KMS-11 (cell line): Measurements from ENCODE around the gene ZC2HC1B.

Experiments used
- H2AFZ ChIP-seq: fragments of 200-600 bp; sonication (generic); 2 replicates; pipeline ENCODE4 v1.6.1; 2016; ENCODE audit warnings: antibody characterized with exemption, mixed run types, low read depth
- H3K27ac ChIP-seq: fragments of 200-600 bp; sonication (generic); 2 replicates; pipeline ENCODE4 v1.6.1; 2016; ENCODE audit warnings: mild to moderate bottlenecking, mixed run types
- H3K27me3 ChIP-seq: fragments of 200-600 bp; sonication (generic); 2 replicates; pipeline ENCODE4 v1.6.1; 2017; ENCODE audit warnings: mild to moderate bottlenecking, low read depth, mixed run types, moderate library complexity; ENCODE audit not compliant: insufficient read depth
- H3K36me3 ChIP-seq: fragments of 200-600 bp; sonication (generic); 2 replicates; pipeline ENCODE4 v1.6.1; 2017; ENCODE audit warnings: mild to moderate bottlenecking, mixed run types; ENCODE audit not compliant: insufficient read depth
- H3K4me1 ChIP-seq: fragments of 200-600 bp; sonication (generic); 2 replicates; pipeline ENCODE4 v1.6.1; 2016; ENCODE audit warnings: mild to moderate bottlenecking, low read depth, mixed run types; ENCODE audit not compliant: poor library complexity, severe bottlenecking
- H3K4me2 ChIP-seq: fragments of 200-600 bp; sonication (generic); 2 replicates; pipeline ENCODE4 v1.7.0; 2016; ENCODE audit warnings: mild to moderate bottlenecking, mixed run types
- H3K4me3 ChIP-seq: fragments of 200-600 bp; sonication (generic); IDR thresholded peaks from 2 replicates; pipeline ENCODE4 v1.6.1; 2017; ENCODE audit warnings: low read depth, low read length, mixed read lengths; ENCODE audit not compliant: insufficient read depth
- H3K79me2 ChIP-seq: fragments of 200-600 bp; sonication (generic); 2 replicates; pipeline ENCODE4 v1.6.1; 2016; ENCODE audit warnings: low read depth, mixed run types; ENCODE audit not compliant: insufficient read depth
- H3K9ac ChIP-seq: fragments of 200-600 bp; sonication (generic); 2 replicates; pipeline ENCODE4 v1.6.1; 2016; ENCODE audit warnings: mild to moderate bottlenecking, mixed run types
- H4K20me1 ChIP-seq: fragments of 200-600 bp; sonication (generic); 2 replicates; pipeline ENCODE4 v1.6.1; 2016; ENCODE audit warnings: mild to moderate bottlenecking, mixed run types; ENCODE audit not compliant: insufficient read depth
- CTCF ChIP-seq: fragments of 200-600 bp; sonication (generic); conservative IDR thresholded peaks from 2 replicates; pipeline ENCODE4 v1.6.1; 2017; ENCODE audit warnings: low read depth, mild to moderate bottlenecking, antibody characterized with exemption, low read length, moderate library complexity, mixed read lengths

The ZC2HC1B gene

GRCh38 chr6:143961066-143961465 is 96.8 kb downstream of the ZC2HC1B start:
- H3K4me3 ChIP-seq, result no peak overlapping the region
- no peaks in the 10 kb centered on the region for H3K79me2 ChIP-seq
- H2AFZ ChIP-seq, result no peak overlapping the region
- H3K36me3 ChIP-seq, result no peaks in the 10 kb centered on the region
- no peak for TF ChIP-seq CTCF
- no peaks in the 10 kb centered on the region for H4K20me1 ChIP-seq
- no peaks in the 10 kb centered on the region for H3K27me3 ChIP-seq
- no peak overlapping the region for H3K27ac ChIP-seq
- H3K4me2 ChIP-seq, result no peak overlapping the region
- no peak overlapping the region for H3K9ac ChIP-seq
- no peaks in the 10 kb centered on the region for H3K4me1 ChIP-seq

GRCh38 chr6:143961886-143962878 is 97.9 kb downstream of the ZC2HC1B start:
- Histone ChIP-seq H3K36me3 (no peaks in the 10 kb centered on the region), H4K20me1 (no peaks in the 10 kb centered on the region), H2AFZ (no peak overlapping the region), H3K27ac (no peak overlapping the region), H3K4me3 (no peak overlapping the region), H3K27me3 (no peaks in the 10 kb centered on the region), H3K9ac (no peak overlapping the region), H3K4me2 (no peak overlapping the region), H3K79me2 (no peaks in the 10 kb centered on the region), H3K4me1 (no peaks in the 10 kb centered on the region)
- TF ChIP-seq CTCF, result peak; percentile 29; the same call in 1 of the 2 replicates

GRCh38 chr6:143963158-143963919 is 99.1 kb downstream of the ZC2HC1B start:
- no peak overlapping the region for H3K4me2 ChIP-seq
- no peak overlapping the region for H3K9ac ChIP-seq
- no peaks in the 10 kb centered on the region for H3K4me1 ChIP-seq
- no peaks in the 10 kb centered on the region for H3K36me3 ChIP-seq
- no peak overlapping the region for H3K4me3 ChIP-seq
- no peak overlapping the region for H2AFZ ChIP-seq
- H4K20me1 ChIP-seq, result no peaks in the 10 kb centered on the region
- no peak for TF ChIP-seq CTCF
- H3K27ac ChIP-seq, result no peak overlapping the region
- no peaks in the 10 kb centered on the region for H3K27me3 ChIP-seq
- H3K79me2 ChIP-seq, result no peaks in the 10 kb centered on the region

GRCh38 chr6:143964674-143965081 is 100.4 kb downstream of the ZC2HC1B start:
- no peak for TF ChIP-seq CTCF

More at GRCh38 chr6:143964674-143965081, 100.4 kb downstream of the ZC2HC1B start:
- Histone ChIP-seq H3K27ac (no peak overlapping the region), H4K20me1 (no peaks in the 10 kb centered on the region), H3K4me2 (no peak overlapping the region), H2AFZ (no peak overlapping the region), H3K79me2 (no peaks in the 10 kb centered on the region), H3K4me1 (no peaks in the 10 kb centered on the region), H3K27me3 (no peaks in the 10 kb centered on the region), H3K4me3 (no peak overlapping the region), H3K36me3 (no peaks in the 10 kb centered on the region), H3K9ac (no peak overlapping the region)
